Ectodermal cell (in vitro differentiated cells): ENCODE results near the gene ZNF138.

Experiments used
- H3K27ac ChIP-seq: 2 replicates; pipeline ENCODE4 v1.7.0; 2013; ENCODE audit warnings: mild to moderate bottlenecking, low read depth, low read length; ENCODE audit not compliant: insufficient read depth, poor library complexity, severe bottlenecking
- H3K27me3 ChIP-seq: 2 replicates; pipeline ENCODE4 v1.7.0; 2013; ENCODE audit warnings: mild to moderate bottlenecking, low read length; ENCODE audit not compliant: insufficient read depth, control insufficient read depth, poor library complexity, severe bottlenecking
- H3K36me3 ChIP-seq: one replicate; pipeline ENCODE4 v1.7.0; 2013; ENCODE audit warnings: low read length; ENCODE audit not compliant: control insufficient read depth, insufficient read depth
- H3K4me1 ChIP-seq: one replicate; pipeline ENCODE4 v1.7.0; 2013; ENCODE audit warnings: low read length; ENCODE audit not compliant: control insufficient read depth, insufficient read depth
- H3K4me3 ChIP-seq: 2 replicates; pipeline ENCODE4 v1.7.0; 2013; ENCODE audit warnings: low read depth, low read length, control low read depth; ENCODE audit not compliant: insufficient read depth
- H3K9me3 ChIP-seq: 2 replicates; pipeline ENCODE4 v1.7.0; 2013; ENCODE audit warnings: mild to moderate bottlenecking, low read length, moderate library complexity; ENCODE audit not compliant: control insufficient read depth
- WGBS, 2 experiments: methylation state at CpG; one replicate each; pipeline ENCODE4 v1.1.7; 2013; ENCODE audit warnings: missing lambda C conversion rate in 2 of 2; 5-methylcytosine and 5-hydroxymethylcytosine counted together

ZNF138 gene

DNA sequence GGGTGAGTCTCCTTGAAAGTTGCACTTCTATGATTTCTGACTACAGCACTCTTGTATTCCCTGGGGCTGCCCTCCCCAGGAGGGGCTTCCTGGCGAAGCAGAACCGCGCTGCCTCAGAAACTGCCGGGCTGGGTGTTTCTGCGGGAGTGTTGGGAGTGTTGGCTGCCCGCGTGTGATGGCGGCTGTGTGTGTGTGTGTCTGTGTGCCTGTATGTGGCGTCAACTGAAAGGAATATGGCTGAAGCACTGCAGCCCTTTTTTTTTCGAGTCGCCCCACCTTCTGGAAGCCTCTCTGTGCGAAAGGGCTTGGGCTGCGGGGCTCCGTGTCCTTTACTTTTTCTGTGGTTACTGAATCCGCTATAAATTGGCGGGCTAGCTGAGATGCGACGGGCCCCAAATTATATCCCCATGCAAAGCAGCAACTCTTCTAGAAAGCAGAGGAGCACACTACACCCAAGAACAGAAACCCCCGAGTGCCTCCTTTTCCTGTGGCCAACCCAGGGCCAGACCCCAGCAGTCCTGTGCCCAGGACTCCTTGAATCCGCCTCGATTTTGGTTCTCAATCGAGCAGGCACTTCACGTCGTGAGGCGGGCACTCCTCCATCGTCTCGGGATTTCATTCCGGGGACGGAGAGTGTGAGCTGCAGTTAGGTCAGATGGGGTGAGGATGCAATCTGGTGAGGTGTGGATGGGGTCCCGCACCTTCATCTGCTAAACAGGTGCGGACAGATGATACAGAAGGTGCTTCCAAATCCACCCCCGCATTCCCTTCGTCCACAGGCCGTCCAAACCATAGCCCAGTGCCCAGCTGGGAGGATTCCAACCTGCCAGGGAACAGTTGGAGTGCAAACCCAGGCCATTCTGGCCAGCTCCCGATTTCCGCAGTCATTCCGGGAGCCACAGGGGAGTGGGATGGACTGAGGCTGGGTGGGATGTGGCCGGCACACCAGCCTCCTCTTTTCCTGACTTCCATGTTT is 86.4 kb downstream of the ZNF138 start:
- Histone ChIP-seq H3K9me3 (no peaks in the 10 kb centered on the region), H3K36me3 (no peaks in the 10 kb centered on the region), H3K4me1 (no peaks in the 10 kb centered on the region)

GRCh38 chr7:64881461-64882287 is 87.4 kb downstream of the ZNF138 start:
- H3K27ac ChIP-seq: no peak overlapping the region
- H3K36me3 ChIP-seq: no peaks in the 10 kb centered on the region
- no peaks in the 10 kb centered on the region for H3K9me3 ChIP-seq
- no peaks in the 10 kb centered on the region for H3K4me1 ChIP-seq
- WGBS, 2 experiments: 91 to 93% methylated on average over 26 of the region's 26 CpGs
- peaks cover 21% of the 10 kb centered on the region for H3K27me3 ChIP-seq
- no peak overlapping the region for H3K4me3 ChIP-seq

More for the DNA sequence above, 86.4 kb downstream of the ZNF138 start:
- Histone ChIP-seq H3K27ac (no peak overlapping the region), H3K4me3 (no peak overlapping the region), H3K27me3 (peaks cover 24% of the 10 kb centered on the region)
- WGBS, 2 experiments: 94 to 95% methylated on average over 38 of the region's 38 CpGs

GRCh38 chr7:64882341-64883112 is 88.3 kb downstream of the ZNF138 start:
- H3K4me1 ChIP-seq: no peaks in the 10 kb centered on the region
- H3K4me3 ChIP-seq: no peak overlapping the region
- H3K36me3 ChIP-seq: no peaks in the 10 kb centered on the region
- H3K9me3 ChIP-seq: no peaks in the 10 kb centered on the region
- H3K27me3 ChIP-seq: peaks cover 23% of the 10 kb centered on the region
- WGBS, 2 experiments: 84 to 86% methylated on average over 55 of the region's 55 CpGs
- no peak overlapping the region for H3K27ac ChIP-seq
